ENCODE results near the gene PXDN. TPM values are rescaled to one million over a fixed set of nuclear protein-coding genes. Genes with fewer than 3 reads are reported as not detected.
"Not testable (repeated sequence)": the region's sequence is repeated elsewhere in the genome, so short reads cannot be mapped to it uniquely, and the experiment has no call there.

Gene PXDN
- total RNA-seq, 1 donor from 2014 or later: 1,930 TPM

DNA sequence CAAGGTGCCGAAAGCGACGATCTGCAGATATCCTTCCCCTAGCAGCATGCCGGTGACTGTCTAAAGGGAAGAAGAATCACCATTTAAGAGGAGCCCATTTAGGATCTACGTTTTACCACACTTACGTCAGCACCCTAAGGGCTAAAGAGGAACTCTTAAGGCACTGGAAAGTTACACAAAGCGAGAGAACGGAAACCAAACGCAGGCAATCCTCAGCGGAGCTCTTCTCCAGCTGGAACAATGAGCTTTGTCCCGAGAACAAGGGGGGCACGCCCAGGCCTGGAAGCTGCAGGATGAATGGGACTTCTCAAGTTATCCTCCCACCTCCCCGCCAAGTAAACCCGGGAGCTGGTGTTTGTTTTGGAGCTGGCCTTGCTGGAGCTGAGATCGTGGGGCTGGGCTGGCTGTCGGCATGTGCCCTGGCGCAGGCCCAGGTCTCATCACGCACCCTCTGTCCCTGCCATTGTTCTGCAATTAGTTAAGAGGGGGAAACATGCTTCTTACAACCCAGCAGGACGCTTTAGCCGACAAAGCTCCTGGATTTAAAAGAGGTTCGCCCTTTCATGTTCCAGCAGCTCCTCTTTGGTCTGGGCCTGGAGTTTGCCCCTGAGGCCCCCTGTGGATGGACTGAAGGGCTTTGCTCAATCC, 36.4 kb downstream of the PXDN start:
- no peak for DNase-seq (ENCODE audit: extremely low read depth, low read depth, low spot score)

- DNase-seq (ENCODE audit: extremely low read depth, low read depth, low spot score): not testable (repeated sequence)
Observed at GRCh38 chr2:1706089-1706841, 38.0 kb downstream of the PXDN start.

GRCh38 chr2:1705557-1706076, 38.7 kb downstream of the PXDN start:
- DNase-seq (ENCODE audit: extremely low read depth, low read depth, low spot score): no peak

DNA sequence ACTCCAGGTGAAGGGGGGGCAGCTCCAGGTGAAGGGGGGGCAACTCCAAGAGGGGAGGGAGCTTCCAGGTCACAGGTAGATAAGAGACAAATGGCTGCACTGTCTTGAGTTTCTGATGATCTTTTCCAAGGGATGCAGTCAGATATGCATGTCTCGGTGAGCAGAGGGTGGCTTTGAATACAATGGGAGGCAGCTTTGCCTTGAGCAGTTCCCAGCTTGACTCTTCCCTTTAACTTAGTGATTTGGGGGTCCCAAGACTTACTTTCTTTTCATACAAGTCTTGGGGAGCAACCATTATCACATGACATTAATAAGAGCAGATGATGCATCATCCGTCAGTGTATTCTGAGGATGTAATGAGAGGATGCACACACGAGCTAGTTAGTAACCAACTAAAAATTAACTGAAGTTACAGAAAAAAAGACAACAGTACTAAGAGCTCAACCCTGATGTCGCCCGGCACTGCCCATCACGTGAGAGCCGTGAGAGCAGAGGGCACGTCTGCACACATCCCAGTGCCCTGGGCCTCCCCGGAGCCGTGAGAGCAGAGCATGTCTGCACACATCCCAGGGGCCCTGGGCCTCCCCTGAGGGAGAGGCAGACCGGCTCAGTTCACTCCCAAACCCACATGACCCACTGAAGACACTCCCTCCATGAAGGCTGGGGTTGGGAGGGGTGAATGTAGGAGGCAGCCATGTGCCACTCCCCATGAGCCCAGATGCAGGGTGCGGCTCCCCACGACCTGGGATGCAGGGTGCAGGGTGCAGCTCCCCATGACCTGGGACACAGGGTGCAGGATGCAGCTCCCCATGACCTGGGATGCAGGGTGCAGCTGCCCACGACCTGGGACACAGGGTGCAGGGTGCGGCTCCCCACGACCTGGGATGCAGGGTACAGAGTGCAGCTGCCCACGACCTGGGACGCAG, 39.4 kb downstream of the PXDN start:
- no peak for DNase-seq (ENCODE audit: extremely low read depth, low read depth, low spot score)

- DNase-seq (ENCODE audit: extremely low read depth, low read depth, low spot score): no peak
Observed at GRCh38 chr2:1702186-1702565, 42.1 kb downstream of the PXDN start.

GRCh38 chr2:1701556-1702185, 42.6 kb downstream of the PXDN start:
- DNase-seq (ENCODE audit: extremely low read depth, low read depth, low spot score): no peak

DNA sequence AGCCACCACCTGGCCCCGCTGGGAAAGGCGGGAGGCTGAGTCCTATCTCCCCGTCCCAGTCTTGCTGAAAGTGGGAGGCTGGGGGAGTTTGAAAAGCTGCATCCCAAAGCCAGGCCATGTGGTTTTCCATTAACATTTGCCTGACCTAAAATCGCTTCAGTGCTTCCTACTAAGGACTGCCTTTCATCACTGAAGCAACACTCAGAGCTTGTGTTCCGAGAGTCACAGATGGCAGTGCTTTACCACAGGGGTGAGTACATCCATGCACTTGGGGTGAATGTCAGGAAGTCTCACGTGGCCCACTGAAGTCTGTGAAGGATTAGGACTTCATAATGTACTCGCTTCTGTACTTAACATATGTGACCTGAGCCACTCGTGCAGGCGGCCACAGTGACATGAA, 43.3 kb downstream of the PXDN start:
- no peak for DNase-seq (ENCODE audit: extremely low read depth, low read depth, low spot score)

DNA sequence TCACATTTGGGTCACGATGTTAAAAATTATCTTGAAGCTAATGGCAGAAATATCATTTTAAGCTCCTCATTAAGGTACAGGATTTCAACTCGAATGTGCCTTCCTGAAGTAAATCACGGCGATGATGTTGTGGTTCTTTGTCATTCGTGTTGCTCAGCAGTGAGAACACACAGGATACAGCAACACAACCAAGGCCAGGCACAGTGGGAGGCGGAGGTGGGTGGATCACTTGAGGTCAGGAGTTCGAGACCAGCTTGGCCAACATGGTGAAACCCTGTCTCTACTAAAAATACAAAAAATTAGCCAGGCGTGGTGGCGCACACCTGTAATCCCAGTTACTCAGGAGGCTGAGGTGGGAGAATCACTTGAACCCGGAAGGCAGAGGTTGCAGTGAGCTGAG, 43.9 kb downstream of the PXDN start:
- DNase-seq (ENCODE audit: extremely low read depth, low read depth, low spot score): not testable (repeated sequence)

GRCh38 chr2:1698188-1698945, 45.9 kb downstream of the PXDN start:
- DNase-seq (ENCODE audit: extremely low read depth, low read depth, low spot score): no peak

DNA sequence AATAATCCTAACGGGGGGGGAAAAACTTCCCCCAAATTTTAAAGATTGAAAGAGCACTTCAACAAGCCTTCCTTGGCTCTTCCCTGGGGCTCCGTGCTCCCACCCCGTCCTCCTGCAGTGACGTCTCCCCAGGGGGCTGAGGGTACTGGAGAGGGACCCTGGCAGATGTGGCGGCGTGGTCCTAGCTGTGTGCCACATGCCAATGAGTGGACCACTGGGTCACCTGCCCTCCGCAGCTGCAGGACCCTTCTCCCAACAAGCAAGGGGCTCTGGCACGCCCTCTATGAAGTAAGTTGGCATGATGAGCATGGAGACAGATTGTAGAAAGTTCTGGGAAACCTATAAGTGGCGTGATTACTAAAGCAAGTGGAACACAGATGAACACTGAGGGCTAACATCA, 46.7 kb downstream of the PXDN start:
- no peak for DNase-seq (ENCODE audit: extremely low read depth, low read depth, low spot score)

DNA sequence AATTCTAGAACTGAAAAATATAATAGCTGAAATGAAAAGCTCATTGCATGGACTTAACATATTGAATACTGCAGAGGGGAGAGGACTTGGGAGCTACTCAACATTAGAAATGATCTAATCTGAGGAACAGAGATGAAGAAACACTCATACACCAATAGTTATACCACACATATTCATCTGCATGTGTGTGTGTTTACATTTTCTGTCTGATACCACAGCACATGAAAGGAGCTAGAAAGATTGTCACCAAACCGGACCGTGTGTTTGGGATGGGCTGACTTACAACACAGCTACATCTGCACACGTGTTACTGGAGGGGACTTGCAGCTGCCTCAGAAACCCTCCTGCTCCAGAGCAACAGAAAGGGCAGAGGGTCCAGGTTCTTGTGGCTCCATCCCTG, 47.8 kb downstream of the PXDN start:
- no peak for DNase-seq (ENCODE audit: extremely low read depth, low read depth, low spot score)

GRCh38 chr2:1694371-1695271, 49.7 kb downstream of the PXDN start:
- DNase-seq (ENCODE audit: extremely low read depth, low read depth, low spot score): no peak

- DNase-seq (ENCODE audit: extremely low read depth, low read depth, low spot score): no peak
Observed at GRCh38 chr2:1693723-1694122, 50.6 kb downstream of the PXDN start.

- DNase-seq (ENCODE audit: extremely low read depth, low read depth, low spot score): no peak
Observed at GRCh38 chr2:1692342-1692741, 52.0 kb downstream of the PXDN start.

GRCh38 chr2:1691366-1691765, 52.9 kb downstream of the PXDN start:
- DNase-seq (ENCODE audit: extremely low read depth, low read depth, low spot score): no peak

DNA sequence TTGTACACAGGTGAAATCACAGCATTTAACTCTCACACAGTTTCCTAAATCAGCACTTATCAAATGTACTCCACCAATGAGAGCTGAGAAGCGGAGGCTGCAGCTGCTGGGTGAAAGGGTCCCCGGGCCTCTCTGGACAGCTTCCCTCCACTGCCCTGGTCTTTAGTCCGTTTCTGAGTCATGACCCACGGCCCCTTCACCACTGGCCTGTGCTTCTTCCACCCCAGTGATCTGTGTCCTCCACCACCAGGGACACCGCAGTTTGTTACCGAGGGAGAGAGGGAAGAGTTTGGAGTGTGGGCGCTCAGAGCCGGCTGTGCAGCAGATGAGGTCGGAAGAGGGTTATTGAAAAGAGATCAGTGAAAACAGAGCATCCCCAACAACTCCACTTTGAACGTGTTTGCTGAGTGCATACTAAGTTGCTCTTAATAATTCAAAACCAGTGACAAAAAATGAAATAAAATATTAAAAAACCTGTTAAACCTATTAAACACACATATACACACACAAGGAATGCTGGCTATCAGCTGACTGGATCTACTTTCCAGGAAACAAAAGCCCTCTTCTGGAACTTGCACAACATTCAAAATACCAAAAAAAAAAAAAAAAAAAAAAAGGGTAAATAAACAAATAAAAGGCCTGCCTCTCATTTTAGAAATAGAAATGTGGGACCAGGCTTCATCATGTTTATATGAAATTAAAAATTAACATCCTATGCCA, 54.1 kb downstream of the PXDN start:
- DNase-seq (ENCODE audit: extremely low read depth, low read depth, low spot score): no peak

GRCh38 chr2:1688859-1689258, 55.5 kb downstream of the PXDN start:
- no peak for DNase-seq (ENCODE audit: extremely low read depth, low read depth, low spot score)

DNA sequence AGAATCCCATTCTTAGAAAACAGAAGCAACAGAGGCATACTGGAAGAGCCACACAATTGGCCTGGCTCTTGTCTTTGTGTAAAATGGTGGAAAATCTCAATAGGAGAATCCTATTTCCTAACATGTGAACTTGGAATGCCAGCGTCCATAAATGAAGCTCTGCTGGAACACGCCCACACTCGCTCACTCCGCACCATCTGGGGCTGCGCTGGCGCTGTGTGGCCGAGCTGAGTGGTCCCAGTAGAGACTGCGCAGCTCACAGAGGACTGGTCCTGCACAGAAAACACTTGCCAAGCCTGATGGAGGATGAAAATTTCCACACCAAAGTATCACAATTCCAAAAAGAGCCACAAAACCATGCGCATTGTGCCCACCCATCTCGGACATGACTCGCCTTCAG, 56.2 kb downstream of the PXDN start:
- DNase-seq (ENCODE audit: extremely low read depth, low read depth, low spot score): no peak

Measured in glomerular endothelial cell (primary cell).